Panc1 (cell line): ENCODE data around the gene NUSAP1. TPM values are rescaled to one million over a fixed set of nuclear protein-coding genes. Genes with fewer than 3 reads are reported as not detected.

Source experiments
- ATAC-seq: fragments of 200-7000 bp; cut with Tn5 transposase; 2 replicates; pipeline ENCODE4 v1.9.1; 2020; ENCODE audit warnings: mild to moderate bottlenecking, moderate library complexity
- BruUV-seq: library from RNA; stranded (reverse); fragments of 400-500 nt; replicated peaks from 2 replicates; lab custom pipeline; 2021; lab: Mats Ljungman, UMichigan
- CTCF ChIA-PET: fragments of 300-600 bp; sonication (Branson Sonifier 250); formaldehyde crosslinking; loops from one replicate; lab custom pipeline; 2022; ENCODE audit warnings: antibody characterized with exemption; lab: Charles Lee
- POLR2A ChIA-PET: fragments of 300-600 bp; sonication (Branson Sonifier 250); formaldehyde crosslinking; loops from one replicate; lab custom pipeline; 2022; ENCODE audit warnings: antibody characterized with exemption; lab: Charles Lee
- DNase-seq: peaks from one replicate; pipeline ENCODE4 v3.0.0-alpha.2; 2010; ENCODE audit warnings: low read depth, low spot score
- H3K27ac ChIP-seq: 2 replicates; pipeline ENCODE4 v1.5.1; 2011; ENCODE audit warnings: mild to moderate bottlenecking, low read length, inconsistent platforms
- H3K27me3 ChIP-seq: fragments of 200-500 bp; sonication (Bioruptor generic); 2 replicates; pipeline ENCODE4 v1.6.0; 2014; ENCODE audit warnings: low read length, inconsistent platforms; ENCODE audit not compliant: control insufficient read depth, insufficient read depth
- H3K36me3 ChIP-seq: fragments of 200-500 bp; sonication (Bioruptor generic); 2 replicates; pipeline ENCODE4 v1.5.1; 2014; ENCODE audit warnings: inconsistent platforms, mild to moderate bottlenecking, low read length, moderate library complexity; ENCODE audit not compliant: control insufficient read depth, insufficient read depth
- H3K4me1 ChIP-seq: 2 replicates; pipeline ENCODE4 v1.5.1; 2011; ENCODE audit warnings: inconsistent platforms, mild to moderate bottlenecking, low read length, moderate library complexity; ENCODE audit not compliant: control insufficient read depth, insufficient read depth
- H3K4me3 ChIP-seq, 2 experiments: 2 replicates each; pipeline ENCODE4 v1.5.1; 2011 to 2012; ENCODE audit warnings: low read depth in 2 of 2, low read length in 2 of 2, mild to moderate bottlenecking in 2 of 2, inconsistent platforms in 1 of 2, moderate library complexity in 1 of 2
- H3K9me3 ChIP-seq: fragments of 200-500 bp; sonication (Bioruptor generic); 2 replicates; pipeline ENCODE4 v1.5.1; 2014; ENCODE audit warnings: low read depth, mild to moderate bottlenecking, inconsistent platforms, low read length, moderate library complexity; ENCODE audit not compliant: control insufficient read depth, insufficient read depth
- POLR2AphosphoS5 ChIP-seq: IDR thresholded peaks from 2 replicates; pipeline ENCODE4 v1.6.1; 2012; ENCODE audit warnings: mild to moderate bottlenecking, low read depth, low read length, moderate library complexity
- SIN3A ChIP-seq: IDR thresholded peaks from 2 replicates; pipeline ENCODE4 v1.6.1; 2012; ENCODE audit warnings: low read depth, mild to moderate bottlenecking, low read length, moderate library complexity, borderline replicate concordance; ENCODE audit not compliant: insufficient read depth
- TCF7L2 ChIP-seq: IDR thresholded peaks from 2 replicates; pipeline ENCODE4 v1.6.1; 2011; ENCODE audit warnings: mild to moderate bottlenecking, low read depth, low read length, inconsistent platforms
- in situ Hi-C: cut with HindIII; loops from 2 replicates; pipeline ENCODE4 v1.10.0; 2016; ENCODE audit warnings: low sequenced_read_pairs, low pct_unique_long_range_greater_than_20kb
- intact Hi-C: fragments of 100-400 bp; cut with micrococcal nuclease; formaldehyde crosslinking; loops from one replicate; pipeline ENCODE4 v1.10.0; 2022; ENCODE audit not compliant: unreplicated experiment
- total RNA-seq: library from RNA; stranded (reverse); gene quantifications from one replicate; pipeline ENCODE4 v1.2.1, GENCODE V29; 2021; ENCODE audit not compliant: unreplicated experiment
- TF ChIP-seq, protein P1 (sequence below), 2 experiments: IDR thresholded peaks; 2 replicates each; pipeline ENCODE4 v1.6.1; 2011 to 2012; ENCODE audit warnings: low read depth in 2 of 2, control low read depth in 1 of 2, low read length in 1 of 2, mild to moderate bottlenecking in 1 of 2, moderate library complexity in 1 of 2; ENCODE audit not compliant: insufficient read depth in 1 of 2
- TF ChIP-seq, protein P2 (sequence below): fragments of 450-650 bp; IDR thresholded peaks from 2 replicates; pipeline ENCODE4 v1.5.1; 2017; ENCODE audit warnings: mild to moderate bottlenecking

The NUSAP1 gene
- total RNA-seq, 1 experiment from 2014 or later = 127 TPM

DNA sequence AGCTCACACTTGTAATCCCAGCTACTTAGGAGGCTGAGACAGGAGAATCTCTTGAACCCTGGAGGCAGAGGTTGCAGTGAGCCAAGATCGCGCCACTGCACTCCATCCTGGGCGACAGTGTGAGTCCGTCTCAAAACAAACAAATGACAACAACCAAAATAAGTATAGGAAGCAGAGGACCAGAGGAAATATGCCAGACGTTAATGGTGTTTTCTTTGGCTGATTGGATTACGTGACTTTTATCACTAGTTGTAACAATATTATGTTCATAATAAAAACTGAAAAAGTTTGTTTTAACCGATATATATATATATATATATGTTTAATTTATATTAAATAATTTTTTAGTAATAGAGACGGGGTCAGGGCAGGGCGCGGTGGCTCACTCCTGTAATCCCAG is 21.7 kb downstream of the NUSAP1 start:
- POLR2A ChIA-PET = no interaction called here
- no peak for DNase-seq
- Histone ChIP-seq H3K4me3 (no peak overlapping the region), H3K27ac (no peak overlapping the region), H3K9me3 (no peaks in the 10 kb centered on the region), H3K36me3 (peaks cover 28% of the 10 kb centered on the region; the same call in 1 of the 2 replicates), H3K27me3 (no peaks in the 10 kb centered on the region), H3K4me1 (no peaks in the 10 kb centered on the region)
- in situ Hi-C loops = no loop called here
- ATAC-seq = no peak
- TF ChIP-seq SIN3A (no peak), POLR2AphosphoS5 (no peak), TCF7L2 (no peak)
- TF ChIP-seq, protein P1, sequence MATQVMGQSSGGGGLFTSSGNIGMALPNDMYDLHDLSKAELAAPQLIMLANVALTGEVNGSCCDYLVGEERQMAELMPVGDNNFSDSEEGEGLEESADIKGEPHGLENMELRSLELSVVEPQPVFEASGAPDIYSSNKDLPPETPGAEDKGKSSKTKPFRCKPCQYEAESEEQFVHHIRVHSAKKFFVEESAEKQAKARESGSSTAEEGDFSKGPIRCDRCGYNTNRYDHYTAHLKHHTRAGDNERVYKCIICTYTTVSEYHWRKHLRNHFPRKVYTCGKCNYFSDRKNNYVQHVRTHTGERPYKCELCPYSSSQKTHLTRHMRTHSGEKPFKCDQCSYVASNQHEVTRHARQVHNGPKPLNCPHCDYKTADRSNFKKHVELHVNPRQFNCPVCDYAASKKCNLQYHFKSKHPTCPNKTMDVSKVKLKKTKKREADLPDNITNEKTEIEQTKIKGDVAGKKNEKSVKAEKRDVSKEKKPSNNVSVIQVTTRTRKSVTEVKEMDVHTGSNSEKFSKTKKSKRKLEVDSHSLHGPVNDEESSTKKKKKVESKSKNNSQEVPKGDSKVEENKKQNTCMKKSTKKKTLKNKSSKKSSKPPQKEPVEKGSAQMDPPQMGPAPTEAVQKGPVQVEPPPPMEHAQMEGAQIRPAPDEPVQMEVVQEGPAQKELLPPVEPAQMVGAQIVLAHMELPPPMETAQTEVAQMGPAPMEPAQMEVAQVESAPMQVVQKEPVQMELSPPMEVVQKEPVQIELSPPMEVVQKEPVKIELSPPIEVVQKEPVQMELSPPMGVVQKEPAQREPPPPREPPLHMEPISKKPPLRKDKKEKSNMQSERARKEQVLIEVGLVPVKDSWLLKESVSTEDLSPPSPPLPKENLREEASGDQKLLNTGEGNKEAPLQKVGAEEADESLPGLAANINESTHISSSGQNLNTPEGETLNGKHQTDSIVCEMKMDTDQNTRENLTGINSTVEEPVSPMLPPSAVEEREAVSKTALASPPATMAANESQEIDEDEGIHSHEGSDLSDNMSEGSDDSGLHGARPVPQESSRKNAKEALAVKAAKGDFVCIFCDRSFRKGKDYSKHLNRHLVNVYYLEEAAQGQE (IDR thresholded peaks at IDR 0.05; ENCODE audit: insufficient read depth in 1 of 2, low read depth in 2 of 2, low read length in 1 of 2) = no peak
- TF ChIP-seq, protein P2, sequence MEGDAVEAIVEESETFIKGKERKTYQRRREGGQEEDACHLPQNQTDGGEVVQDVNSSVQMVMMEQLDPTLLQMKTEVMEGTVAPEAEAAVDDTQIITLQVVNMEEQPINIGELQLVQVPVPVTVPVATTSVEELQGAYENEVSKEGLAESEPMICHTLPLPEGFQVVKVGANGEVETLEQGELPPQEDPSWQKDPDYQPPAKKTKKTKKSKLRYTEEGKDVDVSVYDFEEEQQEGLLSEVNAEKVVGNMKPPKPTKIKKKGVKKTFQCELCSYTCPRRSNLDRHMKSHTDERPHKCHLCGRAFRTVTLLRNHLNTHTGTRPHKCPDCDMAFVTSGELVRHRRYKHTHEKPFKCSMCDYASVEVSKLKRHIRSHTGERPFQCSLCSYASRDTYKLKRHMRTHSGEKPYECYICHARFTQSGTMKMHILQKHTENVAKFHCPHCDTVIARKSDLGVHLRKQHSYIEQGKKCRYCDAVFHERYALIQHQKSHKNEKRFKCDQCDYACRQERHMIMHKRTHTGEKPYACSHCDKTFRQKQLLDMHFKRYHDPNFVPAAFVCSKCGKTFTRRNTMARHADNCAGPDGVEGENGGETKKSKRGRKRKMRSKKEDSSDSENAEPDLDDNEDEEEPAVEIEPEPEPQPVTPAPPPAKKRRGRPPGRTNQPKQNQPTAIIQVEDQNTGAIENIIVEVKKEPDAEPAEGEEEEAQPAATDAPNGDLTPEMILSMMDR = no peak
- intact Hi-C loops = no loop called here
- BruUV-seq = no TSS peak
- CTCF ChIA-PET = no interaction called here

- CTCF ChIA-PET = no interaction called here
- DNase-seq (no peak), ATAC-seq (peak; percentile 23; the same call in 1 of the 2 replicates)
- POLR2A ChIA-PET = no interaction called here
- in situ Hi-C loops = no loop called here
- H3K27ac ChIP-seq = no peak overlapping the region
- TF ChIP-seq POLR2AphosphoS5 = no peak
- no peak for TF ChIP-seq SIN3A
- TF ChIP-seq, protein P2 = no peak
- TF ChIP-seq, protein P1 (IDR thresholded peaks at IDR 0.05; ENCODE audit: insufficient read depth in 1 of 2, low read depth in 2 of 2, low read length in 1 of 2) = no peak
- TF ChIP-seq TCF7L2 = no peak
- H3K36me3 ChIP-seq = peaks cover 21% of the 10 kb centered on the region
- H3K4me3 ChIP-seq = no peak overlapping the region
- BruUV-seq = no TSS peak
- no peaks in the 10 kb centered on the region for H3K9me3 ChIP-seq
- intact Hi-C loops = no loop called here
- H3K4me1 ChIP-seq = no peaks in the 10 kb centered on the region
- H3K27me3 ChIP-seq = no peaks in the 10 kb centered on the region
Measured at GRCh38 chr15:41367418-41367817, 34.7 kb downstream of the NUSAP1 start.
